Endothelial cell of umbilical vein (primary cell): ENCODE measurements around the gene CTSL. TPM values are rescaled to one million over a fixed set of nuclear protein-coding genes. Genes with fewer than 3 reads are reported as not detected.

Source experiments
- BruUV-seq: library from RNA; stranded (reverse); fragments of 400-500 nt; replicated peaks from 2 replicates; lab custom pipeline; 2021; lab: Mats Ljungman, UMichigan
- CTCF ChIA-PET: fragments of 300-600, 350-600 bp; sonication (Branson Sonifier 250); formaldehyde crosslinking; loops from one replicate; lab custom pipeline; 2021; ENCODE audit warnings: antibody characterized with exemption, inconsistent platforms; lab: Charles Lee
- POLR2A ChIA-PET: fragments of 300-600, 350-600 bp; sonication (Branson Sonifier 250); formaldehyde crosslinking; loops from one replicate; lab custom pipeline; 2021; ENCODE audit warnings: antibody characterized with exemption, inconsistent platforms; lab: Charles Lee
- DNase-seq: peaks from one replicate; pipeline ENCODE4 v3.0.0-alpha.2; 2011; ENCODE audit warnings: low read depth, low spot score
- FAIRE-seq: peaks from 2 replicates; lab custom pipeline; 2011; peaks lifted over from hg19 to GRCh38; lab: Jason Lieb, UNC
- H2AFZ ChIP-seq: 2 replicates; pipeline ENCODE4 v1.6.0; 2012; ENCODE audit warnings: low read depth, low read length, control low read depth, inconsistent platforms
- H3K27ac ChIP-seq: 2 replicates; pipeline ENCODE4 v1.5.1; 2011; ENCODE audit warnings: low read depth, mild to moderate bottlenecking, control low read depth, low read length, moderate library complexity; ENCODE audit not compliant: insufficient read depth
- H3K27me3 ChIP-seq, 2 experiments: 2 replicates each; pipeline versions ENCODE4 v1.6.0 to v1.6.1; 2011; ENCODE audit warnings: low read length in 2 of 2, mixed read lengths in 1 of 2; ENCODE audit not compliant: control insufficient read depth in 2 of 2, insufficient read depth in 2 of 2
- H3K36me3 ChIP-seq, 2 experiments: 2 replicates in 1 of 2; 3 replicates in 1 of 2; pipeline ENCODE4 v1.5.1; 2011; ENCODE audit warnings: low read length in 2 of 2, mild to moderate bottlenecking in 1 of 2, moderate library complexity in 1 of 2; ENCODE audit not compliant: control insufficient read depth in 2 of 2, insufficient read depth in 2 of 2; ENCODE audit errors: extremely low read depth in 1 of 2
- H3K4me1 ChIP-seq: 3 replicates; pipeline ENCODE4 v1.5.1; 2011; ENCODE audit warnings: mild to moderate bottlenecking, low read length; ENCODE audit not compliant: control insufficient read depth, insufficient read depth; ENCODE audit errors: extremely low read depth
- H3K4me2 ChIP-seq: 2 replicates; pipeline ENCODE4 v1.6.1; 2011; ENCODE audit warnings: low read length, control low read depth, mixed read lengths; ENCODE audit not compliant: insufficient read depth
- H3K4me3 ChIP-seq, 3 experiments: fragments of 200-600 bp in 1 of 3; sonication (generic), shearing (Covaris generic) in 1 of 3; replicated peaks in 1 of 3; 2 replicates each; pipeline ENCODE4 v1.5.1; 2011 to 2016; ENCODE audit warnings: control low read depth in 3 of 3, low read length in 3 of 3, mild to moderate bottlenecking in 2 of 3, inconsistent platforms in 1 of 3, low read depth in 1 of 3, moderate library complexity in 1 of 3; ENCODE audit not compliant: insufficient read depth in 1 of 3
- H3K79me2 ChIP-seq: 2 replicates; pipeline ENCODE4 v1.6.0; 2012; ENCODE audit warnings: low read length, inconsistent platforms; ENCODE audit not compliant: control insufficient read depth, insufficient read depth
- H3K9ac ChIP-seq: replicated peaks from 2 replicates; pipeline ENCODE3; 2011; ENCODE audit warnings: low read length, control low read depth; ENCODE audit not compliant: insufficient read depth; ENCODE audit errors: extremely low read depth
- H3K9me1 ChIP-seq: replicated peaks from 3 replicates; pipeline ENCODE4 v1.6.0; 2011; ENCODE audit warnings: mild to moderate bottlenecking, low read length; ENCODE audit not compliant: control insufficient read depth, insufficient read depth; ENCODE audit errors: extremely low read depth
- H3K9me3 ChIP-seq: replicated peaks from 2 replicates; pipeline ENCODE4 v1.5.1; 2012; ENCODE audit warnings: low read length, inconsistent platforms; ENCODE audit not compliant: control insufficient read depth, insufficient read depth
- H4K20me1 ChIP-seq: replicated peaks from 2 replicates; pipeline ENCODE3; 2011; ENCODE audit warnings: mild to moderate bottlenecking, low read length; ENCODE audit not compliant: control insufficient read depth, insufficient read depth; ENCODE audit errors: extremely low read depth
- EZH2 ChIP-seq: IDR thresholded peaks from 2 replicates; pipeline ENCODE4 v1.6.1; 2012; ENCODE audit warnings: borderline replicate concordance, low read depth, mild to moderate bottlenecking, moderate library complexity, low read length, inconsistent platforms; ENCODE audit not compliant: severe bottlenecking
- FOS ChIP-seq: IDR thresholded peaks from 2 replicates; pipeline ENCODE4 v1.6.1; 2011; ENCODE audit warnings: mild to moderate bottlenecking, low read length, moderate library complexity, borderline replicate concordance; ENCODE audit not compliant: insufficient read depth
- GATA2 ChIP-seq: IDR thresholded peaks from 2 replicates; pipeline ENCODE4 v1.7.0; 2011; ENCODE audit warnings: low read depth, mild to moderate bottlenecking, moderate library complexity, mixed read lengths, low read length; ENCODE audit not compliant: insufficient read length, insufficient read depth
- JUN ChIP-seq: IDR thresholded peaks from 2 replicates; pipeline ENCODE4 v1.6.1; 2011; ENCODE audit warnings: borderline replicate concordance, low read depth; ENCODE audit not compliant: insufficient read length, insufficient read depth
- MYC ChIP-seq: IDR thresholded peaks from one replicate; pipeline ENCODE4 v1.6.1; 2011; ENCODE audit warnings: mild to moderate bottlenecking, low read depth, low read length
- POLR2A ChIP-seq: IDR thresholded peaks from 2 replicates; pipeline ENCODE4 v1.6.1; 2012; ENCODE audit warnings: low read depth, mild to moderate bottlenecking, control low read depth, low read length
- POLR2AphosphoS5 ChIP-seq: IDR thresholded peaks from 2 replicates; pipeline ENCODE4 v1.6.1; 2012; ENCODE audit warnings: low read depth, mild to moderate bottlenecking, control low read depth, low read length, moderate library complexity; ENCODE audit not compliant: insufficient read depth
- dilution Hi-C: fragments of 300-500 bp; cut with MboI; formaldehyde crosslinking; loops from one replicate; pipeline ENCODE4 v1.15.0; 2019; ENCODE audit warnings: low sequenced_read_pairs; ENCODE audit not compliant: extremely low pct_ligation_motif_present
- intact Hi-C: fragments of 100-400 bp; cut with micrococcal nuclease; formaldehyde crosslinking; loops from one replicate; pipeline ENCODE4 v1.10.0; 2022
- polyA plus RNA-seq, 4 experiments: library from polyadenylated mRNA; depleted of rRNA in 3 of 4; stranded (reverse) in 3 of 4; unstranded in 1 of 4; fragments of >200 nt; gene quantifications; 2 replicates each; pipeline versions ENCODE4 v1.2.1 to v1.2.3, GENCODE V29; 2011 to 2012; ENCODE audit warnings: missing spikeins in 1 of 4
- total RNA-seq: library from RNA; stranded (reverse); gene quantifications from 2 replicates; pipeline ENCODE4 v1.2.3, GENCODE V29; 2021
- TF ChIP-seq, protein P1 (sequence below): IDR thresholded peaks from 2 replicates; pipeline ENCODE4 v1.6.1; 2011; ENCODE audit not compliant: insufficient read depth, insufficient read length
- TF ChIP-seq, protein P2 (sequence below), 2 donors: IDR thresholded peaks; 1 replicate in 1 of 2; 2 replicates in 1 of 2; pipeline ENCODE4 v1.5.1; 2011; ENCODE audit warnings: low read length in 2 of 2, mild to moderate bottlenecking in 2 of 2, moderate library complexity in 2 of 2, control low read depth in 1 of 2, inconsistent platforms in 1 of 2, low read depth in 1 of 2; ENCODE audit not compliant: insufficient read depth in 1 of 2; ENCODE audit errors: extremely low read depth in 1 of 2

Gene CTSL
- total and polyA plus RNA-seq, 2 donors (not counting 3 experiments of a cell fraction or from before 2014, with no cell fraction given): 98.4 to 107 TPM

DNA sequence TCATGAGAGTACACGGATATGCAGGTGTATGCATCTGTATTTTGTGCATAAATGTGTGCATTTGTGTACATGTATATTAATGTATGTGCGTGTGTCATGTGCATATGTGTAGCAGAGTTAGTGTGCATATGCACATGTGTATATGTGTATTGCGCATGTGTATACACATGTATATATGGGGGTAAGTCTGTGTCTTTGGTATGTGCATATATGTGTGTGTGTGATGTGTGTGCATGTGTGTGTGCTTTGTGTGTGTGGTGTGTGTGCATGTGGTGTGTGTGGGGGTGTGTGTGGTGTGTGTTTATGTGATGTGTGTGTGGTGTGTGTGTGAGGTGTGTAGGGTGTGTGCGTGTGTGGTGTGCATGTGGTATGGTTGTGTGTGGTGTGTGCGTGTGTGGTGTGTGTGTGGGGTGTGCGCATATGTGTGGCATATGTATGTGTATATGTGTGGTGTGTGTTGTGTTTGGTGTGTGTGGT is 13.1 kb upstream of the CTSL start:
- DNase-seq (no peak), FAIRE-seq (no peak)
- no peak overlapping the region for H2AFZ ChIP-seq
- peak overlapping the region; percentile 68 for H3K9ac ChIP-seq
- H3K27me3 ChIP-seq: no peaks in the 10 kb centered on the region
- H3K9me1 ChIP-seq: no peaks in the 10 kb centered on the region
- dilution Hi-C loops (no loop called here), intact Hi-C loops (loop anchor here (2.0 to 10.0 kb wide), 3 partner anchors 28 to 672 kb away; partner anchors contain the start of gene SPIN1)
- peaks cover under 1 to 10% of the 10 kb centered on the region in 2 experiments for H3K36me3 ChIP-seq
- peaks cover 29% of the 10 kb centered on the region for H3K4me1 ChIP-seq
- no peaks in the 10 kb centered on the region for H4K20me1 ChIP-seq
- no peaks in the 10 kb centered on the region for H3K79me2 ChIP-seq
- CTCF ChIA-PET: interaction anchor here (3.1 kb wide), 1 partner anchor 28 kb away, joined by 22 read pairs; no protein-coding TSS in a partner anchor
- H3K27ac ChIP-seq: peak overlapping the region; percentile 93
- no TSS peak for BruUV-seq
- POLR2A ChIA-PET: no interaction called here
- no peak overlapping the region for H3K4me3 ChIP-seq
- TF ChIP-seq POLR2AphosphoS5: no peak
- TF ChIP-seq EZH2: no peak
- TF ChIP-seq JUN: no peak
- no peak for TF ChIP-seq MYC
- no peak for TF ChIP-seq POLR2A
- TF ChIP-seq, protein P1, sequence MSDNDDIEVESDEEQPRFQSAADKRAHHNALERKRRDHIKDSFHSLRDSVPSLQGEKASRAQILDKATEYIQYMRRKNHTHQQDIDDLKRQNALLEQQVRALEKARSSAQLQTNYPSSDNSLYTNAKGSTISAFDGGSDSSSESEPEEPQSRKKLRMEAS: no peak
- no peak for TF ChIP-seq GATA2
- TF ChIP-seq, protein P2, sequence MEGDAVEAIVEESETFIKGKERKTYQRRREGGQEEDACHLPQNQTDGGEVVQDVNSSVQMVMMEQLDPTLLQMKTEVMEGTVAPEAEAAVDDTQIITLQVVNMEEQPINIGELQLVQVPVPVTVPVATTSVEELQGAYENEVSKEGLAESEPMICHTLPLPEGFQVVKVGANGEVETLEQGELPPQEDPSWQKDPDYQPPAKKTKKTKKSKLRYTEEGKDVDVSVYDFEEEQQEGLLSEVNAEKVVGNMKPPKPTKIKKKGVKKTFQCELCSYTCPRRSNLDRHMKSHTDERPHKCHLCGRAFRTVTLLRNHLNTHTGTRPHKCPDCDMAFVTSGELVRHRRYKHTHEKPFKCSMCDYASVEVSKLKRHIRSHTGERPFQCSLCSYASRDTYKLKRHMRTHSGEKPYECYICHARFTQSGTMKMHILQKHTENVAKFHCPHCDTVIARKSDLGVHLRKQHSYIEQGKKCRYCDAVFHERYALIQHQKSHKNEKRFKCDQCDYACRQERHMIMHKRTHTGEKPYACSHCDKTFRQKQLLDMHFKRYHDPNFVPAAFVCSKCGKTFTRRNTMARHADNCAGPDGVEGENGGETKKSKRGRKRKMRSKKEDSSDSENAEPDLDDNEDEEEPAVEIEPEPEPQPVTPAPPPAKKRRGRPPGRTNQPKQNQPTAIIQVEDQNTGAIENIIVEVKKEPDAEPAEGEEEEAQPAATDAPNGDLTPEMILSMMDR (IDR thresholded peaks at IDR 0.05; ENCODE audit: extremely low read depth in 1 of 2, insufficient read depth in 1 of 2, low read depth in 1 of 2, low read length in 2 of 2): no peak
- TF ChIP-seq FOS: no peak
- no peaks in the 10 kb centered on the region for H3K9me3 ChIP-seq
- no peak overlapping the region for H3K4me2 ChIP-seq
